Stimulated activated memory B cell treated with anti-CD40 and anti-IgM and Interleukin-4, amounts not matched to agents 10 μg/mL and 1 μg/mL and 100 μg/mL, for 72 hours (primary cell): ENCODE data around the gene MALAT1.
"Not testable (repeated sequence)": the region's sequence is repeated elsewhere in the genome, so short reads cannot be mapped to it uniquely, and the experiment has no call there.

ENCODE experiments used
- ATAC-seq: fragments of 150-1000 bp; cut with Tn5 transposase; 2 replicates; pipeline ENCODE4 v1.10.0; 2021
- H3K27ac Mint-ChIP-seq: one replicate; pipeline ENCODE4 v1.8.0; 2022; ENCODE audit warnings: mild to moderate bottlenecking, mixed read lengths
- H3K27me3 Mint-ChIP-seq: one replicate; pipeline ENCODE4 v1.8.0; 2022; ENCODE audit warnings: mixed read lengths
- H3K36me3 Mint-ChIP-seq: one replicate; pipeline ENCODE4 v1.8.0; 2022; ENCODE audit warnings: mixed read lengths
- H3K4me1 Mint-ChIP-seq: one replicate; pipeline ENCODE4 v1.8.0; 2022; ENCODE audit warnings: mixed read lengths
- H3K4me3 Mint-ChIP-seq: one replicate; pipeline ENCODE4 v1.8.0; 2022; ENCODE audit warnings: mild to moderate bottlenecking, moderate library complexity, mixed read lengths
- H3K9me3 Mint-ChIP-seq: one replicate; pipeline ENCODE4 v1.8.0; 2022; ENCODE audit warnings: mixed read lengths

MALAT1 gene

GRCh38 chr11:65521777-65522521, 23.1 kb downstream of the MALAT1 start:
- H3K4me3 Mint-ChIP-seq, H3K27ac Mint-ChIP-seq, ATAC-seq, H3K36me3 Mint-ChIP-seq, H3K9me3 Mint-ChIP-seq, H3K27me3 Mint-ChIP-seq: not testable (repeated sequence)
- peaks cover 50% of the 10 kb centered on the region for H3K4me1 Mint-ChIP-seq

DNA sequence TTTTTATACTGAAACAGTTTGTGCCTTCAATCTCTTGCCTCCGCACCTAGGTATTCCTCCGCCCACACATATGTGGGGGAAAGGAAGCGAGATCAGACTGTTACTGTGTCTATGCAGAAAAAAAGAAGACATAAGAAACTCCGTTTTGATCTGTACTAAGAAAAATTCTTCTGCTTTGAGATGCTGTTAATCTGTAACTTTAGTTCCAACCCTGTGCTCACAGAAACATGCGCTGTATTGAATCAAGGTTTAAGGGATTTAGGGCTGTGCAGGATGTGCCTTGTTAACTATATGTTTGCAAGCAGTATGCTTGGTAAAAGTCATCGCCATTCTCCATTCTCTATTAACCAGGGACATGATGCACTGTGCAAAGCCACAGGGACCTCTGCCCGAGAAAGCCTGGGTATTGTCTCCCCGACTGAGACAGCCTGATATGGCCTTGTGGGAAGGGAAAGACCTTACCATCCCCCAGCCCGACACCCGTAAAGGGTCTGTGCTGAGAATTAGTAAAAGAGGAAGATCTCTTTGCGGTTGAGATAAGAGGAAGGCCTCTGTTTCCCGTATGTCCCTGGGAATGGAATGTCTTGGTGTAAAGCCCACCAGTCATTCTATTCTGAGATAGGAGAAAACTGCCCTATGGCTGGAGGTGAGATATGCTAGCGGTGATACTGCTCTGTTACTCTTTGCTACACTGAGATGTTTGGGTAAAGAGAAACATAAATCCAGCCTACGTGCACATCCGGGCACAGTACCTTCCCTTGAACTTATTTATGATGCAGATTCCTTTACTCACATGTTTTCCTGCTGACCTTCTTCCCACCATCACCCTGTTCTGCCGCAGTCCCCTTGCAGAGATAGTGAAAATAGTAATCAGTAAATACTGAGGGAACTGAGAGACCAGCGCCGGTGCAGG, 24.1 kb downstream of the MALAT1 start:
- peak; percentile 48 for ATAC-seq
- Mint-ChIP-seq H3K4me3 (peak overlapping the region; percentile 67), H3K4me1 (peaks cover 57% of the 10 kb centered on the region), H3K27ac (peak overlapping the region; percentile 74)
- not testable (repeated sequence) for H3K27me3 Mint-ChIP-seq, H3K36me3 Mint-ChIP-seq, H3K9me3 Mint-ChIP-seq

DNA sequence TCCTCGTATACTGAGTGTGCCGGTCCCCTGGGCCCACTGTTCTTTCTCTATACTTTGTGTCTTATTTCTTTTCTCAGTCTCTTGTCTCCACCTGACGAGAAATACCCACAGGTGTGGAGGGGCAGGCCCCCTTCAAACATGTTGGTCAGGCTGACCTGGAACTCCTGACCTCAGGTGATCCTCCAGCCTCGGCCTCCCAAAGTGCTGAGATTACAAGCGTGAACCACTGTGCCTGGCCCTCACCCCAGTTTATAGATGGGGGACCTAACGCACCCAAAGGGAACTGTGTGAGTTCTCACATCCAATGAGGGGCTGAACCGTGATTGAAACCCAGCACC, 24.8 kb downstream of the MALAT1 start:
- ATAC-seq, H3K36me3 Mint-ChIP-seq, H3K27me3 Mint-ChIP-seq, H3K9me3 Mint-ChIP-seq: not testable (repeated sequence)
- Mint-ChIP-seq H3K4me1 (peaks cover 59% of the 10 kb centered on the region), H3K4me3 (peak overlapping the region; percentile 67), H3K27ac (peak overlapping the region; percentile 74)

DNA sequence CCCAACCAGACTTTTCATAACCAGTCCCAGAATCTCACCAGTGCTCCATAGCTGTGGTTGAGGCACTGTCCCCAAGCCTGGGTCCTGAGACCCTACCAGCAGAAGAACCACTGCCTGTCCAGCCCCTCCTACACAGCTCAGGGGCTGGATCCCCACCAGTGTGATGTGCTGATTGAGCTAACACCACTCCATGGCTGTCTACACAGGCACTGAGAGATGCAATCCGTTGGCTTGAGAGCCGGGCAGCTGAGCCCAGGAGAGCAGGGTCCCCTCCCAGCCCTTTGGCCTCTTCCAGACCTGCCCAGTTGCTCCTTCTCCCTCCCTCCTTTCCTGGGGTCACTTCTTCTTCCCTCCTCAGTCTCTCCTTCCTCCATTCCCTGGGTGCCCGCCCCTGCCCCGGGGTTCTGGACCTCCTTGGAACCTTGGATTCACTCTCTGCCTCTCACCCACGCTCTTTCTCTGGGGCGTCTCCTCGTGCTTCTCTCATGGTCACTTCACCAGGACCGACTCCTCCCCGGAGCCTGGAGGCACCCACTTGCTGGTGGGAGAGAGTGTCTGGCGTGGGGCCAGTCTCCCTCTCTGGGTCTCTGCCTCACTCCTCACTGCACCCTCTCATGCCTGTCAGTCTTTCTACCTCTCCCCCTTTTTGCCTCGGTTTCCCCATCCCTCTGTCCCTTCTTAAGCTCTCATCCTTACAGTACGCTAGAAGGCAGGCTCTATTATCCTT, 25.3 kb downstream of the MALAT1 start:
- peaks cover 64% of the 10 kb centered on the region for H3K4me1 Mint-ChIP-seq
- ATAC-seq: peak; percentile 1
- no peaks in the 10 kb centered on the region for H3K27me3 Mint-ChIP-seq
- H3K4me3 Mint-ChIP-seq: peak overlapping the region; percentile 42
- peaks cover 10% of the 10 kb centered on the region for H3K36me3 Mint-ChIP-seq
- no peaks in the 10 kb centered on the region for H3K9me3 Mint-ChIP-seq
- peak overlapping the region; percentile 74 for H3K27ac Mint-ChIP-seq

- Mint-ChIP-seq H3K4me1 (peaks cover 64% of the 10 kb centered on the region), H3K27ac (peak within 1 kb of the TSS; percentile 74), H3K27me3 (no peaks in the 10 kb centered on the region), H3K36me3 (peaks cover 10% of the 10 kb centered on the region), H3K9me3 (no peaks in the 10 kb centered on the region), H3K4me3 (peak within 1 kb of the TSS; percentile 86)
- ATAC-seq: peak; percentile 95
Measured at GRCh38 chr11:65524741-65525545, 26.1 kb downstream of the MALAT1 start, which contains the start of gene SCYL1. TSS of gene SCYL1 (plus strand) at chr11:65525083. CDS start at chr11:65525154, 71 bp downstream.

DNA sequence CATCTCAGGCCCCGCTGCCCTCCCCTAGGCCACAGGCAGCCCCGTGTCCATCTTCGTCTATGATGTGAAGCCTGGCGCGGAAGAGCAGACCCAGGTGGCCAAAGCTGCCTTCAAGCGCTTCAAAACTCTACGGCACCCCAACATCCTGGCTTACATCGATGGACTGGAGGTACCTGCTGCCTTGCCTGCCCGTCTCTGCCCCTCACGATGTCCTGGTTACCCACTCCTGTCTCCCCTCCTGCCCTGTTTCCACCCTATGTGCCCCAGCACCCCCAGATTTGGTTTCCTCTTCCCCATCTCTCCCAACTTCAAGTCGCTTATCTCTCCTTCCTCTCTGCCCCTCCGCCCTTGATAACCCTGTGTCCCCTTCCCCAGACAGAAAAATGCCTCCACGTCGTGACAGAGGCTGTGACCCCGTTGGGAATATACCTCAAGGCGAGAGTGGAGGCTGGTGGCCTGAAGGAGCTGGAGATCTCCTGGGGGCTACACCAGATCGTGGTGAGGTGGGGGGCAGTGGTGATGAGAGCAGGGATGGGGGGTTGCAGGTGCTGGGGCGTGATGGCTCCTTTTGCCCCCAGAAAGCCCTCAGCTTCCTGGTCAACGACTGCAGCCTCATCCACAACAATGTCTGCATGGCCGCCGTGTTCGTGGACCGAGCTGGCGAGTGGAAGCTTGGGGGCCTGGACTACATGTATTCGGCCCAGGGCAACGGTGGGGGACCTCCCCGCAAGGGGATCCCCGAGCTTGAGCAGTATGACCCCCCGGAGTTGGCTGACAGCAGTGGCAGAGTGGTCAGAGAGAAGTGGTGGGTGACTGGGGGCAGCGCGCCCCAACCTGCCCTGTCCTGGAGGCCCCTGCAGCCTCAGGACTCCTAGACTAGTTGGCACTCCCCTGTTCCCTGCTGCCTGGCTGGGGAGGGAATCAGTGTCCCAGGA, 27.0 kb downstream of the MALAT1 start:
- Mint-ChIP-seq H3K36me3 (peaks cover 18% of the 10 kb centered on the region), H3K4me3 (peak overlapping the region; percentile 86), H3K4me1 (peaks cover 64% of the 10 kb centered on the region), H3K27me3 (no peaks in the 10 kb centered on the region), H3K9me3 (no peaks in the 10 kb centered on the region), H3K27ac (peak overlapping the region; percentile 74)
- no peak for ATAC-seq

- ATAC-seq: no peak
- H3K27ac Mint-ChIP-seq: no peak overlapping the region
- peaks cover 27% of the 10 kb centered on the region for H3K36me3 Mint-ChIP-seq
- H3K4me3 Mint-ChIP-seq: peak overlapping the region; percentile 34
- H3K4me1 Mint-ChIP-seq: peaks cover 61% of the 10 kb centered on the region
- no peaks in the 10 kb centered on the region for H3K27me3 Mint-ChIP-seq
- no peaks in the 10 kb centered on the region for H3K9me3 Mint-ChIP-seq
Measured at GRCh38 chr11:65526744-65527143, 27.9 kb downstream of the MALAT1 start.

GRCh38 chr11:65528819-65529350, 30.0 kb downstream of the MALAT1 start:
- no peak overlapping the region for H3K4me3 Mint-ChIP-seq
- no peaks in the 10 kb centered on the region for H3K27me3 Mint-ChIP-seq
- H3K36me3 Mint-ChIP-seq: peaks cover 39% of the 10 kb centered on the region
- no peak for ATAC-seq
- no peaks in the 10 kb centered on the region for H3K9me3 Mint-ChIP-seq
- H3K4me1 Mint-ChIP-seq: peaks cover 40% of the 10 kb centered on the region
- peak overlapping the region; percentile 10 for H3K27ac Mint-ChIP-seq

DNA sequence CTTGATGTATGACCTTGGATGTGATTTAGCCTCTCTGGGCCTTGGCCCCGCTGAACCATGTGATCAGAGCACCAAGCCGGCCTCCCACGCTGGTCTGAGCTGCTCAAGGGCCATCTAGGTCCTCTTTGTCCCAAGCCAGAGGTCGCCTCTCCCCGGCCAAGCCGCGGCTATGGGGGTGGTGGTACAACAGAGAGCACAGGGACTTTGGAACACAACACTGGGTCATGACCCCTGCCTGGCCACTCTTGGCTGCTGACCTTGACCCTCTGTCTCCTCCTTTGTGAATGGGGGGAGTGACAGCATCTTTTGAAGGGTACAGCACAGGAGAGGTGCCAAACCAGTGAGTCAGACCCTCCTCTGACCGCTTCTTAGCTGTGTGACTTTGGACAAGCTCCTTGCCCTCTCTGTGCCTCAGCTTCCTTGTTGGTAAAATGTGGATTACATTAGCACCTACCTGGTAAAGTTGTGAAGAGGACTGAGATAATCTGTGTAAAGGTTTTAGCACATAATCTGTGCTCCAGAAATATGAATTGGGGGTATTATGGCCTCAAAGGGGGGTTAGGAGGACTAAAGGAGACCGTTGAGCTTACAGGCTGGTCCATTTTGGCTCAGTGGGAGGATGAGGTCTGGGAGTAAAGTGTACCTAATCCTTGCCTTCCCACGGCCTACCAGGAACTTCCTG, 30.8 kb downstream of the MALAT1 start:
- Mint-ChIP-seq H3K4me3 (no peak overlapping the region), H3K36me3 (peaks cover 42% of the 10 kb centered on the region), H3K9me3 (no peaks in the 10 kb centered on the region), H3K4me1 (peaks cover 33% of the 10 kb centered on the region), H3K27me3 (no peaks in the 10 kb centered on the region), H3K27ac (no peak overlapping the region)
- ATAC-seq: no peak

DNA sequence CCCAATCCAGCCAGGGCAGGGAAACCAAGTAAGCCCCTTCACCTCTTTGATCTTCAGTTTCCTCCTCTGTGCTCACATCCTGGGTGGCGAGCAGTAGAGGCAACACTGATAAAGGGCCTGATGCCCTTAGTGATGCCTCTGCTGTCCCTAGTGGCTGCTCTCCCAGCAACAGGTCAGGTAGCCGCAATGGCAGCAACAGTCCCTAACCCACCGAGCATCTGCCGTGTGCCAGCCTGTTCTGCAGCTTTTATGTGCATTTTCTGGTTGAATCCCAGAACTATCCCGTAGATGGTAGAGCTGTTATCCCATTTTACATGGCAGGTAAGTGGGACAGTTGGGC, 31.3 kb downstream of the MALAT1 start:
- Mint-ChIP-seq H3K27me3 (no peaks in the 10 kb centered on the region), H3K4me1 (peaks cover 31% of the 10 kb centered on the region), H3K4me3 (no peak overlapping the region), H3K27ac (no peak overlapping the region), H3K9me3 (no peaks in the 10 kb centered on the region), H3K36me3 (peaks cover 45% of the 10 kb centered on the region)
- no peak for ATAC-seq

- no peak for ATAC-seq
- Mint-ChIP-seq H3K27me3 (no peaks in the 10 kb centered on the region), H3K4me3 (no peak overlapping the region), H3K9me3 (no peaks in the 10 kb centered on the region), H3K27ac (no peak overlapping the region), H3K36me3 (peaks cover 51% of the 10 kb centered on the region), H3K4me1 (peaks cover 24% of the 10 kb centered on the region)
Measured at GRCh38 chr11:65532388-65533064, 33.7 kb downstream of the MALAT1 start.

DNA sequence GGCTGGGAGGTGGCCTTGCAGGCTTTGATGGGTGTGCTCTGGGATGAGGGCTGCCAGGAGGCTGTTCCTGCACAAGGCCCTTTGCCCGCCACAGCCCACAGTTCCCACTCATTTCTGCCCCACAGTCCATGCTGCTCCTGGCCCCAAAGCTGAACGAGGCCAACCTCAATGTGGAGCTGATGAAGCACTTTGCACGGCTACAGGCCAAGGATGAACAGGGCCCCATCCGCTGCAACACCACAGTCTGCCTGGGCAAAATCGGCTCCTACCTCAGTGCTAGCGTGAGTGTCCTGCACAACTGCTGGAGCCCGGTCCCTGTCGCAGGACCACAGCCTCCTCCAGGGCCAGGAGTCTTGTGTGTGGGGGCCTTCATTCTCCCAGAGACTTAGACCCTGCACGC, 36.3 kb downstream of the MALAT1 start:
- no peaks in the 10 kb centered on the region for H3K27me3 Mint-ChIP-seq
- peaks cover 56% of the 10 kb centered on the region for H3K36me3 Mint-ChIP-seq
- no peaks in the 10 kb centered on the region for H3K9me3 Mint-ChIP-seq
- H3K4me3 Mint-ChIP-seq: no peak overlapping the region
- ATAC-seq: no peak
- peaks cover 13% of the 10 kb centered on the region for H3K4me1 Mint-ChIP-seq
- no peak overlapping the region for H3K27ac Mint-ChIP-seq
